Measurements from ENCODE around the gene RC3H2. TPM values are rescaled to one million over a fixed set of nuclear protein-coding genes. Genes with fewer than 3 reads are reported as not detected.
A peak's percentile ranks its signal among the peaks of the same experiment; 100 is the strongest.

The RC3H2 gene
- total RNA-seq, 4 donors from 2014 or later, result 38.4 to 68.2 (median 41.9) TPM

GRCh38 chr9:122904466-122904822 lies 715 bp downstream of the RC3H2 start:
- H3K27me3 ChIP-seq, result no peaks in the 10 kb centered on the region
- peak overlapping the region; percentile 62 to 99 (median 90) for H3K4me3 ChIP-seq
- DNase-seq (ENCODE audit: low spot score in 2 of 2), result no peak
- H3K4me1 ChIP-seq, result peaks cover 0 to 52% (median 19%) of the 10 kb centered on the region in 4 donors
- no peaks in the 10 kb centered on the region for H3K9me3 ChIP-seq
- TF ChIP-seq CTCF (IDR thresholded peaks at IDR 0.05), result no peak
- no peak for TF ChIP-seq POLR2A (IDR thresholded peaks at IDR 0.05)
- no peak for TF ChIP-seq EP300 (IDR thresholded peaks at IDR 0.05)
- WGBS, 2 donors, result 0 to 1% methylated on average over 8 of the region's 8 CpGs
- H3K36me3 ChIP-seq, result no peaks in the 10 kb centered on the region
- peak overlapping the region; percentile 90 to 99 (median 96) for H3K27ac ChIP-seq

- H3K9me3 ChIP-seq, result no peaks in the 10 kb centered on the region
- no peak overlapping the region for H3K4me3 ChIP-seq
- H3K27me3 ChIP-seq, result no peaks in the 10 kb centered on the region
- no peak overlapping the region for H3K27ac ChIP-seq
- WGBS, 2 donors, result 36 to 39% methylated on average over 2 of the region's 2 CpGs
- TF ChIP-seq POLR2A (IDR thresholded peaks at IDR 0.05) (no peak), EP300 (IDR thresholded peaks at IDR 0.05) (no peak), CTCF (IDR thresholded peaks at IDR 0.05) (no peak)
- H3K4me1 ChIP-seq, result peaks cover 0 to 78% (median 19%) of the 10 kb centered on the region in 4 donors
- peaks cover 0 to 5% (median under 1%) of the 10 kb centered on the region in 3 donors for H3K36me3 ChIP-seq
- DNase-seq (ENCODE audit: low spot score in 2 of 2), result no peak
Measured at GRCh38 chr9:122900791-122901190, 4.4 kb downstream of the RC3H2 start.

GRCh38 chr9:122897969-122898368 lies 7.2 kb downstream of the RC3H2 start:
- no peak for TF ChIP-seq POLR2A (IDR thresholded peaks at IDR 0.05)
- TF ChIP-seq EP300 (IDR thresholded peaks at IDR 0.05), result no peak
- no peak for TF ChIP-seq CTCF (IDR thresholded peaks at IDR 0.05)

GRCh38 chr9:122888480-122888879 lies 16.7 kb downstream of the RC3H2 start:
- Histone ChIP-seq H3K36me3 (peaks cover 0 to 87% (median 16%) of the 10 kb centered on the region in 3 donors), H3K4me3 (no peak overlapping the region), H3K9me3 (no peaks in the 10 kb centered on the region), H3K27ac (no peak overlapping the region), H3K27me3 (no peaks in the 10 kb centered on the region), H3K4me1 (no peaks in the 10 kb centered on the region)
- TF ChIP-seq EP300 (IDR thresholded peaks at IDR 0.05) (no peak), CTCF (IDR thresholded peaks at IDR 0.05) (no peak), POLR2A (IDR thresholded peaks at IDR 0.05) (no peak)
- WGBS, 2 donors, result 55 to 70% methylated on average over 3 of the region's 3 CpGs
- DNase-seq (ENCODE audit: low spot score in 2 of 2), result no peak

More at GRCh38 chr9:122897969-122898368, 7.2 kb downstream of the RC3H2 start:
- Histone ChIP-seq H3K36me3 (peaks cover 0 to 29% (median 7%) of the 10 kb centered on the region in 3 donors), H3K4me3 (no peak overlapping the region), H3K27ac (no peak overlapping the region), H3K27me3 (no peaks in the 10 kb centered on the region), H3K4me1 (peaks cover 0 to 60% (median 12%) of the 10 kb centered on the region in 4 donors), H3K9me3 (no peaks in the 10 kb centered on the region)
- no peak for DNase-seq (ENCODE audit: low spot score in 2 of 2)
- WGBS, 2 donors, result 94 to 98% methylated on average over 1 of the region's 1 CpG

GRCh38 chr9:122883125-122883524 lies 22.0 kb downstream of the RC3H2 start:
- Histone ChIP-seq H3K27ac (no peak overlapping the region), H3K27me3 (no peaks in the 10 kb centered on the region), H3K4me1 (no peaks in the 10 kb centered on the region), H3K36me3 (peaks cover 3 to 90% (median 19%) of the 10 kb centered on the region in 3 donors), H3K4me3 (no peak overlapping the region), H3K9me3 (no peaks in the 10 kb centered on the region)
- 84 to 94% methylated on average over 2 of the region's 2 CpGs for WGBS, 2 donors
- DNase-seq (ENCODE audit: low spot score in 2 of 2), result no peak
- TF ChIP-seq EP300 (IDR thresholded peaks at IDR 0.05) (no peak), CTCF (IDR thresholded peaks at IDR 0.05) (no peak), POLR2A (IDR thresholded peaks at IDR 0.05) (no peak)

Measured in tibial nerve (tissue), 4 donors.